ENCODE data around the gene PPAN.

The PPAN gene

GRCh38 chr19:10079031-10079453 is 27.1 kb upstream of the PPAN start:
- Histone ChIP-seq H3K4me3 (ENCODE audit: low read length) (no peak overlapping the region), H2AFZ (ENCODE audit: low read depth, low read length) (no peak overlapping the region), H3K9ac (ENCODE audit: low read length) (no peak overlapping the region), H3K27me3 (ENCODE audit: low read depth, low read length) (peaks cover 10% of the 10 kb centered on the region; the same call in 1 of the 2 replicates), H3K4me2 (ENCODE audit: low read length) (no peak overlapping the region), H3K79me2 (ENCODE audit: low read length) (no peaks in the 10 kb centered on the region), H3K4me1 (ENCODE audit: low read length) (peaks cover 1% of the 10 kb centered on the region; the same call in 1 of the 2 replicates), H4K20me1 (ENCODE audit: insufficient read depth, low read length) (no peaks in the 10 kb centered on the region), H3K36me3 (replicated peaks; ENCODE audit: low read depth, low read length) (no peaks in the 10 kb centered on the region), H3K9me3 (ENCODE audit: insufficient read depth, low read length) (no peaks in the 10 kb centered on the region), H3K27ac (ENCODE audit: low read length) (no peak overlapping the region)
- TF ChIP-seq CTCF (IDR thresholded peaks at IDR 0.05; ENCODE audit: low read depth, low read length) (no peak), EZH2phosphoT487 (IDR thresholded peaks at IDR 0.05; ENCODE audit: low read depth) (no peak)

- no peak overlapping the region for H3K4me2 ChIP-seq (ENCODE audit: low read length)
- H3K27me3 ChIP-seq (ENCODE audit: low read depth, low read length) = no peaks in the 10 kb centered on the region
- H3K36me3 ChIP-seq (replicated peaks; ENCODE audit: low read depth, low read length) = peaks cover under 1% of the 10 kb centered on the region
- H4K20me1 ChIP-seq (ENCODE audit: insufficient read depth, low read length) = no peaks in the 10 kb centered on the region
- no peak overlapping the region for H2AFZ ChIP-seq (ENCODE audit: low read depth, low read length)
- no peaks in the 10 kb centered on the region for H3K9me3 ChIP-seq (ENCODE audit: insufficient read depth, low read length)
- H3K4me1 ChIP-seq (ENCODE audit: low read length) = peaks cover 9% of the 10 kb centered on the region
- no peak overlapping the region for H3K4me3 ChIP-seq (ENCODE audit: low read length)
- no peak overlapping the region for H3K27ac ChIP-seq (ENCODE audit: low read length)
- H3K9ac ChIP-seq (ENCODE audit: low read length) = no peak overlapping the region
- peaks cover 13% of the 10 kb centered on the region; the same call in 1 of the 2 replicates for H3K79me2 ChIP-seq (ENCODE audit: low read length)
- TF ChIP-seq EZH2phosphoT487 (IDR thresholded peaks at IDR 0.05; ENCODE audit: low read depth) (no peak), CTCF (IDR thresholded peaks at IDR 0.05; ENCODE audit: low read depth, low read length) (no peak)
Observed at GRCh38 chr19:10083911-10084310, 22.3 kb upstream of the PPAN start.

GRCh38 chr19:10084803-10085202 is 21.4 kb upstream of the PPAN start:
- H3K36me3 ChIP-seq (replicated peaks; ENCODE audit: low read depth, low read length) = peaks cover 7% of the 10 kb centered on the region
- no peak overlapping the region for H3K4me2 ChIP-seq (ENCODE audit: low read length)
- peaks cover 13% of the 10 kb centered on the region; the same call in 1 of the 2 replicates for H3K79me2 ChIP-seq (ENCODE audit: low read length)
- H3K27ac ChIP-seq (ENCODE audit: low read length) = no peak overlapping the region
- no peaks in the 10 kb centered on the region for H3K27me3 ChIP-seq (ENCODE audit: low read depth, low read length)
- H3K9ac ChIP-seq (ENCODE audit: low read length) = no peak overlapping the region
- TF ChIP-seq CTCF (IDR thresholded peaks at IDR 0.05; ENCODE audit: low read depth, low read length) = no peak
- TF ChIP-seq EZH2phosphoT487 (IDR thresholded peaks at IDR 0.05; ENCODE audit: low read depth) = no peak
- H4K20me1 ChIP-seq (ENCODE audit: insufficient read depth, low read length) = no peaks in the 10 kb centered on the region
- peaks cover 9% of the 10 kb centered on the region for H3K4me1 ChIP-seq (ENCODE audit: low read length)
- no peak overlapping the region for H3K4me3 ChIP-seq (ENCODE audit: low read length)
- no peaks in the 10 kb centered on the region for H3K9me3 ChIP-seq (ENCODE audit: insufficient read depth, low read length)
- 0 out of 2 replicates have a peak overlapping the region, but pooled peaks have one; percentile 82 for H2AFZ ChIP-seq (ENCODE audit: low read depth, low read length)

- peak within 1 kb of the TSS; percentile 86 for H3K4me2 ChIP-seq (ENCODE audit: low read length)
- peak within 1 kb of the TSS; percentile 91 for H3K4me3 ChIP-seq (ENCODE audit: low read length)
- no peaks in the 10 kb centered on the region for H3K27me3 ChIP-seq (ENCODE audit: low read depth, low read length)
- peak within 1 kb of the TSS; percentile 21; the same call in 1 of the 2 replicates for H3K27ac ChIP-seq (ENCODE audit: low read length)
- no peaks in the 10 kb centered on the region for H4K20me1 ChIP-seq (ENCODE audit: insufficient read depth, low read length)
- peak within 1 kb of the TSS; percentile 82 for H2AFZ ChIP-seq (ENCODE audit: low read depth, low read length)
- H3K9ac ChIP-seq (ENCODE audit: low read length) = peak within 1 kb of the TSS; percentile 90
- H3K4me1 ChIP-seq (ENCODE audit: low read length) = peaks cover 9% of the 10 kb centered on the region
- TF ChIP-seq CTCF (IDR thresholded peaks at IDR 0.05; ENCODE audit: low read depth, low read length) (no peak), EZH2phosphoT487 (IDR thresholded peaks at IDR 0.05; ENCODE audit: low read depth) (no peak)
- peaks cover 13% of the 10 kb centered on the region; the same call in 1 of the 2 replicates for H3K79me2 ChIP-seq (ENCODE audit: low read length)
- no peaks in the 10 kb centered on the region for H3K9me3 ChIP-seq (ENCODE audit: insufficient read depth, low read length)
- peaks cover 7% of the 10 kb centered on the region for H3K36me3 ChIP-seq (replicated peaks; ENCODE audit: low read depth, low read length)
Observed at GRCh38 chr19:10085641-10086590, 20.2 kb upstream of the PPAN start, which contains the start of gene SHFL. Gene SHFL, plus strand, starts transcription at chr19:10086317. Its CDS starts 111 bp downstream, at chr19:10086428.

Data from OCI-LY3 (cell line).